Heart left ventricle (tissue), 16 donors: Measurements from ENCODE around the gene RNF225. TPM values are rescaled to one million over a fixed set of nuclear protein-coding genes. Genes with fewer than 3 reads are reported as not detected.
"Not testable (repeated sequence)": the region's sequence is repeated elsewhere in the genome, so short reads cannot be mapped to it uniquely, and the experiment has no call there.

ENCODE experiments used
- ATAC-seq, 4 donors: fragments of 200-7000 bp; cut with Tn5 transposase; one replicate each; pipeline ENCODE4 v1.9.1; 2020 to 2022; ENCODE audit warnings: moderate library complexity in 4 of 4, mild to moderate bottlenecking in 3 of 4, moderate number of reproducible peaks in 1 of 4
- DNase-seq, 5 donors: peaks; one replicate each; pipeline ENCODE4 v3.0.0-alpha.2; 2020
- H3K27ac ChIP-seq, 12 donors: fragments of 200-600 bp; sonication (generic) in 4 of 12; one replicate each; pipeline versions ENCODE4 v1.5.0 to v1.8.0; 2016 to 2022; ENCODE audit warnings: mild to moderate bottlenecking in 2 of 12
- H3K27me3 ChIP-seq, 9 donors: fragments of 200-600 bp; sonication (generic) in 2 of 9; one replicate each; pipeline versions ENCODE4 v1.5.1 to v1.8.0; 2016 to 2022; ENCODE audit warnings: mild to moderate bottlenecking in 3 of 9
- H3K36me3 ChIP-seq, 9 donors: fragments of 200-600 bp; sonication (generic) in 2 of 9; one replicate each; pipeline versions ENCODE4 v1.5.0 to v1.8.0; 2018 to 2022; ENCODE audit warnings: mild to moderate bottlenecking in 2 of 9
- H3K4me1 ChIP-seq, 12 donors: fragments of 200-600 bp; sonication (generic) in 4 of 12; one replicate each; pipeline versions ENCODE4 v1.5.0 to v1.8.0; 2016 to 2022; ENCODE audit warnings: mild to moderate bottlenecking in 3 of 12
- H3K4me3 ChIP-seq, 12 donors: fragments of 200-600 bp; sonication (generic) in 4 of 12; one replicate each; pipeline versions ENCODE4 v1.5.0 to v1.8.0; 2017 to 2022; ENCODE audit warnings: mild to moderate bottlenecking in 9 of 12, moderate library complexity in 4 of 12
- H3K9me3 ChIP-seq, 12 donors: fragments of 200-600 bp; sonication (generic) in 4 of 12; one replicate each; pipeline versions ENCODE4 v1.5.0 to v1.8.0; 2016 to 2022; ENCODE audit warnings: mild to moderate bottlenecking in 1 of 12
- CTCF ChIP-seq, 12 donors: fragments of 200-600 bp; sonication (generic) in 4 of 12; IDR thresholded peaks; one replicate each; pipeline versions ENCODE4 v1.5.0 to v1.8.0; 2018 to 2022; ENCODE audit warnings: antibody characterized with exemption in 12 of 12, mild to moderate bottlenecking in 5 of 12
- POLR2A ChIP-seq, 2 donors: fragments of 450-650 bp; IDR thresholded peaks; one replicate each; pipeline ENCODE4 v1.6.1; 2017; ENCODE audit warnings: antibody characterized with exemption in 2 of 2, mild to moderate bottlenecking in 2 of 2, moderate library complexity in 2 of 2
- WGBS, 4 donors: extraction: QIAGEN DNeasy Blood & Tissue Kit in 2 of 4; methylation state at CpG; one replicate each; pipeline versions ENCODE4 v1.1.5 to v1.1.7; 2013 to 2018; 5-methylcytosine and 5-hydroxymethylcytosine counted together
- intact Hi-C, 10 donors: fragments of 100-400 bp; cut with DNase I; formaldehyde crosslinking; loops; one replicate each; pipeline versions ENCODE4 v1.11.1 to v1.14.2; 2022
- polyA plus RNA-seq, 2 donors: library from polyadenylated mRNA; stranded (reverse); fragments of 200-250 nt; gene quantifications; one replicate each; pipeline ENCODE4 v1.2.3, GENCODE V29; 2013
- total RNA-seq, 9 donors: library from RNA; depleted of rRNA in 2 of 9; stranded (reverse); fragments of >200 nt in 2 of 9; fragmentation: NEBNext Ultra II Directional in 3 of 9; extraction: Animal tissue kit (Norgen Biotek cat#: 25700) in 3 of 9; gene quantifications; one replicate each; pipeline versions ENCODE4 v1.1.0 to v1.2.4, GENCODE V29; 2016 to 2023
- donor health status: ischemic (EF 13 %, LVEDD 7.1; RV severe dilation, severe dysfunction).
- donor health status: healthy with polysubstance abuse.
- donor health status: DM: no; HTN: yes; CAD: no.
- donor health status: DM: no; HTN: no; CAD: no.
- donor health status: ischemic (EF 25% LVEDD 6.9; RV normal size, moderate dysfunction).
- donor health status: ischemic (EF 25% LVEDD 5.7; RV mildly dilated, moderate dysfunction).
- donor health status: healthy.
- donor health status: DM: yes; HTN: yes; CAD: no.
- donor health status: ischemic (EF 35%, LVEDD 5.7; RV mildly dilated, moderate dysfunction).
- donor health status: nonischemic (EF 11% LVEDD 7.7; RV severe dilation, severe dysfunction).
- donor health status: DM: yes; HTN: yes; CAD: no.
- donor health status: PGD.
- donor health status: ischemic (EF 29% LVEDD 5.4; RV normal size, mild dysfunction).
- donor health status: nonischemic (EF 23%, LVEDD 6.1; RV moderate dilation, normal function).

The RNF225 gene
- total and polyA plus RNA-seq, 11 donors, result not detected

DNA sequence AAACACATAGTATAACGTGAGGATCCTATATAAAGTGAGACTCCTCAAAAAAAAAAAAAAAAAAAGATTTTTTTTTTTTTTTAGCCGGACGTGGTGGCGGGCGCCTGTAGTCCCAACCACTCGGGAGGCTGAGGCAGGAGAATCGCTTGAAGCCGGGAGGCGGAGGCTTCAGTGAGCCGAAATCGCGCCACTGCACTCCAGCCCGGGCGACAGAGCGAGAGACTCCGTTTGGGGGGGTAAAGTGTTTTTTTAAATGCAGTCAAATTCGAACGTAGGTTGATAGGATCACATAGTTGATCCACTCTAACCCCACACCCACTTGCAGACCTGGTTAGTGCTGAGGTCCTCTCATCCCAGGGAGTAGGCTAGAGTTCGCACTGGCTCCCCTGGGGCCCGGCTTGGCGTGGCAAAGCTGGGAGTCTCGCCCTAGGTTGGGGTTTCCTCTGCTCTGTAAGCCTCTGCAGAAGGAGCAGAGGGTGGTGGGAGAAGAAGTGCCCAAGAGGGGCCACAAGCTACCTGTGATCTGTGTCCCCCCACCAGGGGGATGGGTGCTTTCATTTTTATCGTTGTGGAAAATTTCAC, 6.5 kb downstream of the RNF225 start:
- Histone ChIP-seq H3K9me3 (no peaks in the 10 kb centered on the region), H3K27me3 (peaks cover 2 to 12% (median 7%) of the 10 kb centered on the region in 9 donors), H3K4me3 (peak overlapping the region; percentile 48 to 83 (median 64)), H3K27ac (peak overlapping the region in 4 of 12 donors; percentile 33 to 74 (median 63)), H3K36me3 (no peaks in the 10 kb centered on the region), H3K4me1 (peaks cover 3 to 23% (median 13%) of the 10 kb centered on the region in 12 donors)
- ATAC-seq, result no peak
- no peak for DNase-seq
- WGBS, 4 donors, result 26 to 34% (median 29%) methylated on average over 22 to 23 of the region's 23 CpGs
- no peak for TF ChIP-seq POLR2A (IDR thresholded peaks at IDR 0.05)
- TF ChIP-seq CTCF (IDR thresholded peaks at IDR 0.05), result no peak
- intact Hi-C loops, result loop anchor here in 1 of 10 donors (1.0 to 2.0 kb wide), 2 partner anchors 15 to 21 kb away; partner anchors contain the start of genes RPS5 and ZNF837

- intact Hi-C loops, DNase-seq, ATAC-seq, H3K27ac ChIP-seq, H3K27me3 ChIP-seq, H3K4me3 ChIP-seq, H3K9me3 ChIP-seq, H3K36me3 ChIP-seq: not testable (repeated sequence)
- H3K4me1 ChIP-seq, result peaks cover 3 to 34% (median 23%) of the 10 kb centered on the region in 12 donors
- 69 to 87% (median 78%) methylated on average over 5 of the region's 5 CpGs for WGBS, 4 donors
Measured at GRCh38 chr19:58403920-58404478, 8.5 kb downstream of the RNF225 start.

- WGBS, 4 donors, result 66 to 84% (median 72%) methylated on average over 10 of the region's 10 CpGs
- intact Hi-C loops, result no loop called here
- Histone ChIP-seq H3K27ac (peak overlapping the region in 9 of 12 donors; percentile 89 to 97 (median 93)), H3K4me1 (peaks cover 0 to 28% (median 23%) of the 10 kb centered on the region in 12 donors), H3K9me3 (no peaks in the 10 kb centered on the region), H3K27me3 (no peaks in the 10 kb centered on the region), H3K4me3 (peak overlapping the region in 10 of 12 donors; percentile 65 to 99 (median 88)), H3K36me3 (peaks cover 0 to 8% (median 0%) of the 10 kb centered on the region in 9 donors)
- no peak for ATAC-seq
- TF ChIP-seq CTCF (IDR thresholded peaks at IDR 0.05) (peak in 6 of 12 donors; percentile 11 to 28 (median 18)), POLR2A (IDR thresholded peaks at IDR 0.05) (no peak)
- no peak for DNase-seq
Measured at GRCh38 chr19:58406818-58407657, 11.6 kb downstream of the RNF225 start.

DNA sequence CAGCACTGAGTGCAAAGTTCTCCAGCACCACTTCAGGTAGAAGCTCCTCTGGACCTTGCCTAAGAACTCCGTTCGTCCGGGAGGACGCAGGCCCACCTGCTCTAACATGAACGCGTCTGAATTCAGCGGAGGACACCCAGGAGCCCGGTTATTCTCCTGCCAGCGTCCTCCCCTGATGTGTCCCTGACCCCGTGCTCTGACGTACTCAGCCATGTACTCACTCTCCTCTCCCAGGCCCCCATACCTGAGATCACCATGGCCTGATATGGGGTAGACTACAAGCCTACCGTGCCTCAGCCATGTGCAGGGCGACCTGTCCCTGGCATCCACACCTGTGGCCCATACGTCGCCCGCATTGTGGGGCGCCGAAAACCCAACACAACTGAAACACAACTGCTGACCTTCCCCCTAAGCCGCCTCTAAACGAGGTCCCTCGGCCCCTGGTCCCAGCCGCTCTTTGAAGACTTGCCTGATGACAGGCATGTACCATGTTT, 12.2 kb downstream of the RNF225 start:
- 11 to 24% (median 15%) methylated on average over 16 to 22 of the region's 22 CpGs for WGBS, 4 donors
- H3K36me3 ChIP-seq, result peaks cover 0 to 8% (median 0%) of the 10 kb centered on the region in 9 donors
- intact Hi-C loops, result loop anchor here in 1 of 10 donors (2.0 kb wide), 1 partner anchor 31 kb away; no protein-coding TSS in a partner anchor
- no peak for DNase-seq
- peak overlapping the region; percentile 61 to 99 (median 88) for H3K4me3 ChIP-seq
- peaks cover 0 to 26% (median 22%) of the 10 kb centered on the region in 12 donors for H3K4me1 ChIP-seq
- TF ChIP-seq CTCF (IDR thresholded peaks at IDR 0.05) (no peak), POLR2A (IDR thresholded peaks at IDR 0.05) (no peak)
- H3K27ac ChIP-seq, result peak overlapping the region; percentile 79 to 97 (median 92)
- no peaks in the 10 kb centered on the region for H3K27me3 ChIP-seq
- no peaks in the 10 kb centered on the region for H3K9me3 ChIP-seq
- peak in 3 of 4 donors; percentile 8 to 24 (median 19) for ATAC-seq
